Epithelial cell of esophagus (primary cell): Measurements from ENCODE around the gene PAX7.

Experiments
- DNase-seq: peaks from one replicate; pipeline ENCODE4 v3.0.0; 2010; ENCODE audit warnings: low read depth
- H3K4me3 ChIP-seq: 2 replicates; pipeline ENCODE4 v1.5.1; 2011; ENCODE audit warnings: mild to moderate bottlenecking, low read length, control low read depth
- TF ChIP-seq, protein P1 (sequence below): IDR thresholded peaks from 2 replicates; pipeline ENCODE4 v1.5.1; 2011; ENCODE audit warnings: low read depth, mild to moderate bottlenecking, low read length, control low read depth, inconsistent platforms; ENCODE audit not compliant: insufficient read depth; ENCODE audit errors: missing control alignments

Gene PAX7

DNA sequence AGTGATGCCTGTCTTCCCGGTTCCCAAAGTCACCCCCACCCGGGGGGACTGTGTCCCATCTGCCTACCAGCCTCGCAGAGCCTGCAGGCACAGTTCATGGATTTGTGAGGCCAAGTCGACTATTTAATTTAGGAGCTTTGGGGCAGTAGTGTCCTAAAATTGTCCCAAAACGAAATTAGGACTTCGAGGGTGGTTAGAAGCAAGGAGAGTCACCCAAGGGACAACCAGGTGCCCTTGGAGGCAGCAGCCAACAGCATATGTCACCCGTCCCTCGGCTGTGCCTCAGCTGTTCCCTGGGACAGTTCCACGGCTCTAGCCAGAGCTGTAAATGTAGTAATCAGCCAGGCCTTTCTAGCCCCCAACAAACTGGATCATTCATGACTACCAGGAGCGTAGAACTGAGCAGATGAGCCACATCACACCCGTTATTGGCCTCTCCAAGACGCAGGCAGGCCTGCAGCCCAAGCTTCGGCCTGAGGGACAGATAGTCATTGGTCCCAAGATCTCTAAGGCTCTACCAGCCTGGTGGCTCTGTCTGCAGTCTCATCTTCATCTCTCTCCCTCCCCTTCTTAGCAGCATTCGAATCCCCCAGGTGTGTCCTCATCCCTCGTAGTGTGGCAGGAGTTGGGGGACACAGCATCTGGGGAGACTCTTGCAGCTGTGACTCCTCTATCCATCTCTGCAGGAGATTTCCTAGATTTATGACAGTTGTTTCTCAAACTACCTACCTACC lies 2.9 kb downstream of the PAX7 start:
- no peak overlapping the region for H3K4me3 ChIP-seq
- DNase-seq, result no peak
- TF ChIP-seq, protein P1, sequence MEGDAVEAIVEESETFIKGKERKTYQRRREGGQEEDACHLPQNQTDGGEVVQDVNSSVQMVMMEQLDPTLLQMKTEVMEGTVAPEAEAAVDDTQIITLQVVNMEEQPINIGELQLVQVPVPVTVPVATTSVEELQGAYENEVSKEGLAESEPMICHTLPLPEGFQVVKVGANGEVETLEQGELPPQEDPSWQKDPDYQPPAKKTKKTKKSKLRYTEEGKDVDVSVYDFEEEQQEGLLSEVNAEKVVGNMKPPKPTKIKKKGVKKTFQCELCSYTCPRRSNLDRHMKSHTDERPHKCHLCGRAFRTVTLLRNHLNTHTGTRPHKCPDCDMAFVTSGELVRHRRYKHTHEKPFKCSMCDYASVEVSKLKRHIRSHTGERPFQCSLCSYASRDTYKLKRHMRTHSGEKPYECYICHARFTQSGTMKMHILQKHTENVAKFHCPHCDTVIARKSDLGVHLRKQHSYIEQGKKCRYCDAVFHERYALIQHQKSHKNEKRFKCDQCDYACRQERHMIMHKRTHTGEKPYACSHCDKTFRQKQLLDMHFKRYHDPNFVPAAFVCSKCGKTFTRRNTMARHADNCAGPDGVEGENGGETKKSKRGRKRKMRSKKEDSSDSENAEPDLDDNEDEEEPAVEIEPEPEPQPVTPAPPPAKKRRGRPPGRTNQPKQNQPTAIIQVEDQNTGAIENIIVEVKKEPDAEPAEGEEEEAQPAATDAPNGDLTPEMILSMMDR, result no peak

DNA sequence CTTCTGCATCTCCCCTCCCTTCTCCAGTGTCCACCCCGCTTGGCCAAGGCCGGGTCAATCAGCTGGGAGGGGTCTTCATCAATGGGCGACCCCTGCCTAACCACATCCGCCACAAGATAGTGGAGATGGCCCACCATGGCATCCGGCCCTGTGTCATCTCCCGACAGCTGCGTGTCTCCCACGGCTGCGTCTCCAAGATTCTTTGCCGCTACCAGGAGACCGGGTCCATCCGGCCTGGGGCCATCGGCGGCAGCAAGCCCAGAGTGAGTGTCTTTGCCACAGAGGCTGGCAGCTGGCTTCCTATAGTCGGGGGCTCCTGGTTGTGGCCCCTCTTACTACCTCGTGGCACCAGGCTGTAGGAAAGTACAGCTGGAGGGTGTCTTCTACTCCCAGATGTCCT lies 3.6 kb downstream of the PAX7 start:
- no peak overlapping the region for H3K4me3 ChIP-seq
- TF ChIP-seq, protein P1, result no peak
- DNase-seq, result no peak

DNA sequence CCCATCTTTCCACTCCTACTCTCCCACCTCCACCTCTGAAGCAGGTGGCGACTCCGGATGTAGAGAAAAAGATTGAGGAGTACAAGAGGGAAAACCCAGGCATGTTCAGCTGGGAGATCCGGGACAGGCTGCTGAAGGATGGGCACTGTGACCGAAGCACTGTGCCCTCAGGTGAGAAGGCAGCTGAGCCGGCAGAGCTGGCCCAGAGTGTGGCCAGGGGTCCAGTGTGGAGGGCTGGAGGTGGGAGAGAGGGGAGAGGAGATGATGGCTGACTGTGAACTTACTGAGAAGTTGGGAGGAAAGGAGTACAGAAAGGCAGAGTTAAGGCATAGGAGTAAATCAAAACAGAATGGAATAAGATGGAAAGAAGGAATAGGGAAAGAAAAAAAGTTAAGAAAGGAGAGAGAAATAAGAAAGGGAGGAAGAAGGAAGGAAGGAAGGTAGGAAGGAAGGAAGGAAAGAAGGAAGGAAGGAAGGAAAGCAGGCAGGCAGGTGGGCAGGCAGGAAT lies 4.5 kb downstream of the PAX7 start:
- TF ChIP-seq, protein P1, result no peak
- no peak overlapping the region for H3K4me3 ChIP-seq
- DNase-seq, result no peak

- DNase-seq, result peak; percentile 58
- H3K4me3 ChIP-seq, result no peak overlapping the region
- TF ChIP-seq, protein P1, result no peak
These were observed 5.4 kb downstream of the PAX7 start for GRCh38 chr1:18635891-18636595.

DNA sequence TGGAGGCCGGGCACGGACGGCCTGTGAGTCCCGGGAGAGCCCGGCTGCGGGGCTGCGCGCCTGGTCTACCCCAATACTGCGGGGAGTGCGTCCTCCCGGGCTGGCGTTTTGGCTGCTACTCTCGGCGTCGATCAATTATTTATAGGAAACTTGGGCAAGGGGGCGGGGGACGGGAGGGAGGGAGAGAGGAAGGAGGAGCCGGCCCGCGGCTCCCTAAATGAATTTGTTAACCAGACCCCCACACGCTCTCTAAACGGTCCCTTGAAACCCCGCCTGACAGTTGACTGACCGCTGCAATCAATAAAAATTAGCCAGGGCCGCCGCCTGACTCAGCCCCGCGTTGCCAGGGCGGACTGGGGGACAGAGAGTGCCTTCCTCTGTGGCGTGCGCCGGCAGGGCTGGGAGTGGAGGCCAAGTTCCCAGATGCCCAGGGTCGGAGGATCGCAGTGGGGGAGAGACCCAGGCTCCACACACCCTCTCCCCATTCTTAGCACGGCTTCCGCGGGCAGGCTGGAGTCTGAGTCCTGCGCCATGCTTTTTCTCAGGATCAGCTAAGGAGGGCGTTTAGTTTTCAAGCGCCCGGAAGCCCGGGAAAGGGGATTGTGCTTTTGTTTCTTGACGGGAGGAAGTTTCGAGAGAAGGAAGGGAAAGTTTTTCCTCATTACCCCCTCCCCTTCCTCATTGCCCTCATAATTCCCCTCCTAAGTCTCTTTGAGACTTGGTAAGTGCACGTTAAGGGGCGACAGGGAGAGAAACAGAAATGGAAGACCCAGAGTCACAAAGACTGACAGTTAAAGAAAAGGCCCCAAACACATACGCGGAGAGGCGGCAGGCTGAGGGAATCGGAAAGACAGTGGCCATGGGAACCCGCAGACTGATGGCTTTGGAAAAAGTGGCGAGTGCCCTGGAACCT lies 6.2 kb downstream of the PAX7 start:
- DNase-seq, result no peak
- no peak overlapping the region for H3K4me3 ChIP-seq
- TF ChIP-seq, protein P1, result no peak

GRCh38 chr1:18637511-18637960 lies 6.9 kb downstream of the PAX7 start:
- TF ChIP-seq, protein P1, result no peak
- no peak for DNase-seq
- no peak overlapping the region for H3K4me3 ChIP-seq
